ENCODE data around the gene PTTG1IP. TPM values are rescaled to one million over a fixed set of nuclear protein-coding genes. Genes with fewer than 3 reads are reported as not detected.

The PTTG1IP gene
- total and polyA plus RNA-seq, 2 of the 4 experiments (the other 2 are of a cell fraction) = 167 to 194 TPM

- no peak overlapping the region for H3K4me2 ChIP-seq (ENCODE audit: low read depth, low read length)
- dilution Hi-C loops (cut with HindIII; ENCODE audit: low sequenced_read_pairs, unreplicated experiment) (no loop called here), intact Hi-C loops (cut with micrococcal nuclease) (no loop called here), in situ Hi-C loops (cut with MboI; ENCODE audit: low sequenced_read_pairs) (no loop called here)
- H3K4ac ChIP-seq (ENCODE audit: low read depth, low read length) = no peak overlapping the region
- no peak overlapping the region for H4K91ac ChIP-seq (ENCODE audit: insufficient read depth, low read depth, low read length)
- H3K23ac ChIP-seq (ENCODE audit: low read depth, low read length) = no peak overlapping the region
- no peak overlapping the region for H2AFZ ChIP-seq (replicated peaks; ENCODE audit: low read length, poor library complexity)
- H4K8ac ChIP-seq (ENCODE audit: low read depth in 2 of 2, low read length in 2 of 2) = no peak overlapping the region
- H4K20me1 ChIP-seq (ENCODE audit: insufficient read depth, low read length) = 0 out of 2 replicates have a peak, but pooled peaks cover 5% of the 10 kb centered on the region
- WGBS, 2 experiments (ENCODE audit: extremely low coverage in 2 of 2, insufficient read length in 1 of 2) = 75% methylated on average over 18 of the region's 24 CpGs; no CpG with 5 or more reads in 1 of the 2 experiments
- no peak overlapping the region for H2AK5ac ChIP-seq (ENCODE audit: low read depth, low read length)
- H3K9ac ChIP-seq (ENCODE audit: low read depth, low read length) = no peak overlapping the region
- peaks cover 37% of the 10 kb centered on the region for H3K27me3 ChIP-seq (ENCODE audit: control insufficient read depth, insufficient read depth, low read length)
- H3K36me3 ChIP-seq (ENCODE audit: control insufficient read depth, insufficient read depth, low read length) = no peaks in the 10 kb centered on the region
- no peak overlapping the region for H3K27ac ChIP-seq (ENCODE audit: insufficient read depth, low read length)
- DNase-seq = no peak
- ATAC-seq (ENCODE audit: low read depth) = no peak
- ChIA-PET POLR2A (ENCODE audit: unreplicated experiment) (no interaction called here), CTCF (no interaction called here)
- no peaks in the 10 kb centered on the region for H3K9me1 ChIP-seq (ENCODE audit: insufficient read depth, low read length)
- no peak overlapping the region for H2BK5ac ChIP-seq (ENCODE audit: low read depth, low read length, poor library complexity, severe bottlenecking)
- no peak overlapping the region for H3K4me3 ChIP-seq (ENCODE audit: insufficient read depth, low read depth, low read length)
- H2BK15ac ChIP-seq (ENCODE audit: low read depth, low read length) = no peak overlapping the region
- BruUV-seq (replicated peaks) = no TSS peak
- H3K18ac ChIP-seq (ENCODE audit: low read depth, low read length) = no peak overlapping the region
- H3K9me3 ChIP-seq (ENCODE audit: control insufficient read depth, insufficient read depth, low read length) = peaks cover 7% of the 10 kb centered on the region
- no peak overlapping the region for H2BK120ac ChIP-seq (ENCODE audit: low read depth, low read length)
- no peak overlapping the region for H4K5ac ChIP-seq (ENCODE audit: low read depth, low read length)
- H3K56ac ChIP-seq (ENCODE audit: extremely low read depth, insufficient read depth, low read length) = no peak overlapping the region
- TF ChIP-seq RAD21 (IDR thresholded peaks at IDR 0.05; ENCODE audit: low read length) (no peak), SMC3 (IDR thresholded peaks at IDR 0.05; ENCODE audit: low read depth, low read length) (no peak), USF2 (IDR thresholded peaks at IDR 0.05; ENCODE audit: low read depth, low read length) (no peak), MXI1 (IDR thresholded peaks at IDR 0.05; ENCODE audit: borderline replicate concordance, low read depth, low read length) (no peak), MAFK (IDR thresholded peaks at IDR 0.05; ENCODE audit: low read depth, low read length) (no peak), POLR2A (IDR thresholded peaks at IDR 0.05; ENCODE audit: low read depth, low read length) (no peak), FOS (IDR thresholded peaks at IDR 0.05; ENCODE audit: low read depth, low read length) (no peak), BHLHE40 (IDR thresholded peaks at IDR 0.05; ENCODE audit: low read depth, low read length) (no peak), NFE2L2 (IDR thresholded peaks at IDR 0.05; ENCODE audit: low read depth, low read length) (no peak), MAZ (IDR thresholded peaks at IDR 0.05; ENCODE audit: borderline replicate concordance, low read depth, low read length) (no peak), RCOR1 (IDR thresholded peaks at IDR 0.05; ENCODE audit: insufficient replicate concordance, low read length) (no peak), RFX5 (IDR thresholded peaks at IDR 0.05; ENCODE audit: low read depth, low read length) (no peak), CEBPB (IDR thresholded peaks at IDR 0.05; ENCODE audit: low read depth, low read length) (no peak), CHD1 (IDR thresholded peaks at IDR 0.05; ENCODE audit: low read depth, low read length) (no peak)
- TF ChIP-seq, protein P1, sequence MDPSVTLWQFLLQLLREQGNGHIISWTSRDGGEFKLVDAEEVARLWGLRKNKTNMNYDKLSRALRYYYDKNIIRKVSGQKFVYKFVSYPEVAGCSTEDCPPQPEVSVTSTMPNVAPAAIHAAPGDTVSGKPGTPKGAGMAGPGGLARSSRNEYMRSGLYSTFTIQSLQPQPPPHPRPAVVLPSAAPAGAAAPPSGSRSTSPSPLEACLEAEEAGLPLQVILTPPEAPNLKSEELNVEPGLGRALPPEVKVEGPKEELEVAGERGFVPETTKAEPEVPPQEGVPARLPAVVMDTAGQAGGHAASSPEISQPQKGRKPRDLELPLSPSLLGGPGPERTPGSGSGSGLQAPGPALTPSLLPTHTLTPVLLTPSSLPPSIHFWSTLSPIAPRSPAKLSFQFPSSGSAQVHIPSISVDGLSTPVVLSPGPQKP (IDR thresholded peaks at IDR 0.05; ENCODE audit: borderline replicate concordance, low read depth, low read length) = no peak
- TF ChIP-seq, protein P2, sequence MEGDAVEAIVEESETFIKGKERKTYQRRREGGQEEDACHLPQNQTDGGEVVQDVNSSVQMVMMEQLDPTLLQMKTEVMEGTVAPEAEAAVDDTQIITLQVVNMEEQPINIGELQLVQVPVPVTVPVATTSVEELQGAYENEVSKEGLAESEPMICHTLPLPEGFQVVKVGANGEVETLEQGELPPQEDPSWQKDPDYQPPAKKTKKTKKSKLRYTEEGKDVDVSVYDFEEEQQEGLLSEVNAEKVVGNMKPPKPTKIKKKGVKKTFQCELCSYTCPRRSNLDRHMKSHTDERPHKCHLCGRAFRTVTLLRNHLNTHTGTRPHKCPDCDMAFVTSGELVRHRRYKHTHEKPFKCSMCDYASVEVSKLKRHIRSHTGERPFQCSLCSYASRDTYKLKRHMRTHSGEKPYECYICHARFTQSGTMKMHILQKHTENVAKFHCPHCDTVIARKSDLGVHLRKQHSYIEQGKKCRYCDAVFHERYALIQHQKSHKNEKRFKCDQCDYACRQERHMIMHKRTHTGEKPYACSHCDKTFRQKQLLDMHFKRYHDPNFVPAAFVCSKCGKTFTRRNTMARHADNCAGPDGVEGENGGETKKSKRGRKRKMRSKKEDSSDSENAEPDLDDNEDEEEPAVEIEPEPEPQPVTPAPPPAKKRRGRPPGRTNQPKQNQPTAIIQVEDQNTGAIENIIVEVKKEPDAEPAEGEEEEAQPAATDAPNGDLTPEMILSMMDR (conservative IDR thresholded peaks at IDR 0.05; ENCODE audit: low read depth, low read length) = no peak
- no peaks in the 10 kb centered on the region for H3K4me1 ChIP-seq (ENCODE audit: control insufficient read depth, insufficient read depth, low read length)
- H3K14ac ChIP-seq (replicated peaks; ENCODE audit: low read depth, low read length) = no peak overlapping the region
- no peak overlapping the region for H2AK9ac ChIP-seq (replicated peaks; ENCODE audit: low read depth, low read length, poor library complexity)
- H2BK20ac ChIP-seq (ENCODE audit: low read depth, low read length) = no peak overlapping the region
- H3K79me1 ChIP-seq (ENCODE audit: low read depth in 1 of 2, low read length in 2 of 2) = no peaks in the 10 kb centered on the region
These were observed 14.5 kb upstream of the PTTG1IP start for GRCh38 chr21:44887807-44888580.

Measured in IMR-90 (cell line).